Cardiac muscle cell (in vitro differentiated cells and primary cell): Measurements from ENCODE around the gene ZWINT. TPM values are rescaled to one million over a fixed set of nuclear protein-coding genes. Genes with fewer than 3 reads are reported as not detected.

Experiments
- DNase-seq, 2 donors: peaks; one replicate each; pipeline versions ENCODE4 v3.0.0 to v3.0.0-alpha.2; 2010 to 2017; ENCODE audit warnings: low read depth in 1 of 2, low spot score in 1 of 2
- H3K27ac ChIP-seq: fragments of 200-600 bp; sonication (generic); 2 replicates; pipeline ENCODE4 v1.5.1; 2016
- H3K27me3 ChIP-seq: fragments of 200-600 bp; sonication (generic); 2 replicates; pipeline ENCODE4 v1.6.0; 2016; ENCODE audit warnings: control low read depth
- H3K36me3 ChIP-seq: fragments of 200-600 bp; sonication (generic); 2 replicates; pipeline ENCODE4 v1.5.1; 2016; ENCODE audit warnings: control low read depth
- H3K4me1 ChIP-seq: fragments of 200-600 bp; sonication (generic); 2 replicates; pipeline ENCODE4 v1.8.1; 2017; ENCODE audit warnings: low read depth, mild to moderate bottlenecking, mixed run types
- H3K4me3 ChIP-seq: fragments of 200-600 bp; sonication (generic); 2 replicates; pipeline ENCODE4 v1.5.1; 2016; ENCODE audit warnings: mild to moderate bottlenecking
- H3K9me3 ChIP-seq: fragments of 200-600 bp; sonication (generic); 2 replicates; pipeline ENCODE4 v1.5.1; 2017; ENCODE audit warnings: low read depth, mild to moderate bottlenecking, control low read depth
- polyA plus RNA-seq: library from polyadenylated mRNA; unstranded; fragments of >200 nt; fragmentation: Nextera tagmentation; extraction: Ambion mirVana; gene quantifications from 2 replicates; pipeline ENCODE4 v1.2.1, GENCODE V29; 2016
- total RNA-seq: library from RNA; depleted of rRNA; stranded (reverse); fragments of >200 nt; gene quantifications from 2 replicates; pipeline ENCODE4 v1.2.3, GENCODE V29; 2016
- TF ChIP-seq, protein P1 (sequence below): IDR thresholded peaks from 2 replicates; pipeline ENCODE4 v1.5.1; 2012; ENCODE audit warnings: low read depth, mild to moderate bottlenecking, low read length

The ZWINT gene
- total and polyA plus RNA-seq, 2 experiments from 2014 or later, result 33.0 to 60.6 TPM

DNA sequence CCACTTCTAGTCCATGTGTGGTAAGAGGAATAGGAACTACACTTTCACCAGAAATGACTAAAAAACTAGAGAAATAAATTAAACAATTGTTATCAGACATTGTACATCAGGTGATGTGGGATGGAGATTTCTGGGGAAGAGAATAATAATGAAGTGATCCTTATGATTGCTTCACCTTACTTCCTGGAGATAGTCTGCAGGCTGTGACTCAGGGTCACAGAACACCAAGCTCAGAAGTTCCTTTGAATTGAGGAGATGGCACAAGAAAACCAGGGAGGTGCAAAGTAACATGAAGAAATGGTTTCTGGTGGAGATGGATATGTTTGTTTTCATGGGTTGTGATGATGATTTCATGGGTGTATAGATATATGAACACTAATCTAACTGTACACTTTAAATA lies 44.5 kb downstream of the ZWINT start:
- Histone ChIP-seq H3K9me3 (no peaks in the 10 kb centered on the region), H3K27ac (no peak overlapping the region), H3K4me1 (no peaks in the 10 kb centered on the region), H3K36me3 (no peaks in the 10 kb centered on the region), H3K4me3 (no peak overlapping the region), H3K27me3 (no peaks in the 10 kb centered on the region)
- DNase-seq, result no peak
- TF ChIP-seq, protein P1, sequence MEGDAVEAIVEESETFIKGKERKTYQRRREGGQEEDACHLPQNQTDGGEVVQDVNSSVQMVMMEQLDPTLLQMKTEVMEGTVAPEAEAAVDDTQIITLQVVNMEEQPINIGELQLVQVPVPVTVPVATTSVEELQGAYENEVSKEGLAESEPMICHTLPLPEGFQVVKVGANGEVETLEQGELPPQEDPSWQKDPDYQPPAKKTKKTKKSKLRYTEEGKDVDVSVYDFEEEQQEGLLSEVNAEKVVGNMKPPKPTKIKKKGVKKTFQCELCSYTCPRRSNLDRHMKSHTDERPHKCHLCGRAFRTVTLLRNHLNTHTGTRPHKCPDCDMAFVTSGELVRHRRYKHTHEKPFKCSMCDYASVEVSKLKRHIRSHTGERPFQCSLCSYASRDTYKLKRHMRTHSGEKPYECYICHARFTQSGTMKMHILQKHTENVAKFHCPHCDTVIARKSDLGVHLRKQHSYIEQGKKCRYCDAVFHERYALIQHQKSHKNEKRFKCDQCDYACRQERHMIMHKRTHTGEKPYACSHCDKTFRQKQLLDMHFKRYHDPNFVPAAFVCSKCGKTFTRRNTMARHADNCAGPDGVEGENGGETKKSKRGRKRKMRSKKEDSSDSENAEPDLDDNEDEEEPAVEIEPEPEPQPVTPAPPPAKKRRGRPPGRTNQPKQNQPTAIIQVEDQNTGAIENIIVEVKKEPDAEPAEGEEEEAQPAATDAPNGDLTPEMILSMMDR, result no peak
